Liver (tissue), 3 donors: Measurements from ENCODE around the gene PPP4R4.

Experiments used
- EGR1 ChIP-seq, 2 donors: IDR thresholded peaks; 2 replicates each; pipeline ENCODE4 v1.6.1; 2016 to 2018; ENCODE audit warnings: antibody characterized with exemption in 2 of 2, low read depth in 2 of 2
- HNF4A ChIP-seq, 2 donors: conservative IDR thresholded peaks; 2 replicates each; pipeline ENCODE4 v1.6.1; 2016; ENCODE audit warnings: antibody characterized with exemption in 2 of 2, mild to moderate bottlenecking in 2 of 2
- JUND ChIP-seq, 2 donors: IDR thresholded peaks; 2 replicates each; pipeline ENCODE4 v1.6.1; 2016; ENCODE audit warnings: antibody characterized with exemption in 2 of 2
- NR2F2 ChIP-seq: IDR thresholded peaks from 2 replicates; pipeline ENCODE4 v1.6.1; 2016; ENCODE audit warnings: antibody characterized with exemption
- RAD21 ChIP-seq, 2 donors: IDR thresholded peaks; 2 replicates each; pipeline ENCODE4 v1.6.1; 2016; ENCODE audit warnings: antibody characterized with exemption in 2 of 2, mild to moderate bottlenecking in 2 of 2
- TAF1 ChIP-seq: conservative IDR thresholded peaks from 2 replicates; pipeline ENCODE4 v1.6.1; 2016; ENCODE audit warnings: antibody characterized with exemption, mild to moderate bottlenecking
- YY1 ChIP-seq: IDR thresholded peaks from 2 replicates; pipeline ENCODE4 v1.6.1; 2016; ENCODE audit warnings: antibody characterized with exemption, mild to moderate bottlenecking
- TF ChIP-seq, protein P1 (sequence below): fragments of 150-350 bp; IDR thresholded peaks from 2 replicates; pipeline ENCODE4 v1.5.1; 2017; ENCODE audit warnings: improper control_type of control experiment, low read depth, low read length; ENCODE audit not compliant: missing input control
- TF ChIP-seq, protein P2 (sequence below): IDR thresholded peaks from 2 replicates; pipeline ENCODE4 v1.6.1; 2016; ENCODE audit warnings: antibody characterized with exemption
- TF ChIP-seq, protein P3 (sequence below): IDR thresholded peaks from 2 replicates; pipeline ENCODE4 v1.6.1; 2016; ENCODE audit warnings: antibody characterized with exemption, mild to moderate bottlenecking
- donor health status: healthy.
- donor health status: healthy.

DNA sequence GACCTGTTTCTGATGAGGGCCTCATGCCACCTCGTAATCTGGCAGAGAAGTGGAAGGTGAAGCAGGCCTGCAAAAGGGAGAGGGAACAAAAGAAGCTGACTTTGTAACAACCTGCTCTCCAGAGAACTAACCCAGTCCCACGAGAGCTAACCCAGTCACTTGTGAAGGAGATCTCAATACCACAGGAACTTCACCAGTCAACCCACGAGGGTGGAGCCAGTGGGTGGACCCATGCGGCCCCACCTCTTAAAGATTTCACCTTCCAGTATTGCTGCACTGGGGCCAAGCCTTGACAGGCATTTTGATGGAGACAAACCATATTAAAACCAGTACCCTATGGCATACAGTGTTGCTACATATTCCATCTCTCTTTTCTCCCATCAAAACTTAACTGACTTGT, 63.9 kb downstream of the PPP4R4 start:
- TF ChIP-seq, protein P1, sequence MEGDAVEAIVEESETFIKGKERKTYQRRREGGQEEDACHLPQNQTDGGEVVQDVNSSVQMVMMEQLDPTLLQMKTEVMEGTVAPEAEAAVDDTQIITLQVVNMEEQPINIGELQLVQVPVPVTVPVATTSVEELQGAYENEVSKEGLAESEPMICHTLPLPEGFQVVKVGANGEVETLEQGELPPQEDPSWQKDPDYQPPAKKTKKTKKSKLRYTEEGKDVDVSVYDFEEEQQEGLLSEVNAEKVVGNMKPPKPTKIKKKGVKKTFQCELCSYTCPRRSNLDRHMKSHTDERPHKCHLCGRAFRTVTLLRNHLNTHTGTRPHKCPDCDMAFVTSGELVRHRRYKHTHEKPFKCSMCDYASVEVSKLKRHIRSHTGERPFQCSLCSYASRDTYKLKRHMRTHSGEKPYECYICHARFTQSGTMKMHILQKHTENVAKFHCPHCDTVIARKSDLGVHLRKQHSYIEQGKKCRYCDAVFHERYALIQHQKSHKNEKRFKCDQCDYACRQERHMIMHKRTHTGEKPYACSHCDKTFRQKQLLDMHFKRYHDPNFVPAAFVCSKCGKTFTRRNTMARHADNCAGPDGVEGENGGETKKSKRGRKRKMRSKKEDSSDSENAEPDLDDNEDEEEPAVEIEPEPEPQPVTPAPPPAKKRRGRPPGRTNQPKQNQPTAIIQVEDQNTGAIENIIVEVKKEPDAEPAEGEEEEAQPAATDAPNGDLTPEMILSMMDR, result no peak
- TF ChIP-seq RAD21 (IDR thresholded peaks at IDR 0.05), result no peak
- TF ChIP-seq JUND (IDR thresholded peaks at IDR 0.05), result no peak
- TF ChIP-seq, protein P2, sequence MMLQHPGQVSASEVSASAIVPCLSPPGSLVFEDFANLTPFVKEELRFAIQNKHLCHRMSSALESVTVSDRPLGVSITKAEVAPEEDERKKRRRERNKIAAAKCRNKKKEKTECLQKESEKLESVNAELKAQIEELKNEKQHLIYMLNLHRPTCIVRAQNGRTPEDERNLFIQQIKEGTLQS, result no peak
- TF ChIP-seq HNF4A (conservative IDR thresholded peaks at IDR 0.05), result no peak
- no peak for TF ChIP-seq TAF1
- TF ChIP-seq, protein P3, sequence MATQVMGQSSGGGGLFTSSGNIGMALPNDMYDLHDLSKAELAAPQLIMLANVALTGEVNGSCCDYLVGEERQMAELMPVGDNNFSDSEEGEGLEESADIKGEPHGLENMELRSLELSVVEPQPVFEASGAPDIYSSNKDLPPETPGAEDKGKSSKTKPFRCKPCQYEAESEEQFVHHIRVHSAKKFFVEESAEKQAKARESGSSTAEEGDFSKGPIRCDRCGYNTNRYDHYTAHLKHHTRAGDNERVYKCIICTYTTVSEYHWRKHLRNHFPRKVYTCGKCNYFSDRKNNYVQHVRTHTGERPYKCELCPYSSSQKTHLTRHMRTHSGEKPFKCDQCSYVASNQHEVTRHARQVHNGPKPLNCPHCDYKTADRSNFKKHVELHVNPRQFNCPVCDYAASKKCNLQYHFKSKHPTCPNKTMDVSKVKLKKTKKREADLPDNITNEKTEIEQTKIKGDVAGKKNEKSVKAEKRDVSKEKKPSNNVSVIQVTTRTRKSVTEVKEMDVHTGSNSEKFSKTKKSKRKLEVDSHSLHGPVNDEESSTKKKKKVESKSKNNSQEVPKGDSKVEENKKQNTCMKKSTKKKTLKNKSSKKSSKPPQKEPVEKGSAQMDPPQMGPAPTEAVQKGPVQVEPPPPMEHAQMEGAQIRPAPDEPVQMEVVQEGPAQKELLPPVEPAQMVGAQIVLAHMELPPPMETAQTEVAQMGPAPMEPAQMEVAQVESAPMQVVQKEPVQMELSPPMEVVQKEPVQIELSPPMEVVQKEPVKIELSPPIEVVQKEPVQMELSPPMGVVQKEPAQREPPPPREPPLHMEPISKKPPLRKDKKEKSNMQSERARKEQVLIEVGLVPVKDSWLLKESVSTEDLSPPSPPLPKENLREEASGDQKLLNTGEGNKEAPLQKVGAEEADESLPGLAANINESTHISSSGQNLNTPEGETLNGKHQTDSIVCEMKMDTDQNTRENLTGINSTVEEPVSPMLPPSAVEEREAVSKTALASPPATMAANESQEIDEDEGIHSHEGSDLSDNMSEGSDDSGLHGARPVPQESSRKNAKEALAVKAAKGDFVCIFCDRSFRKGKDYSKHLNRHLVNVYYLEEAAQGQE, result no peak
- no peak for TF ChIP-seq YY1
- TF ChIP-seq NR2F2, result no peak
- TF ChIP-seq EGR1 (IDR thresholded peaks at IDR 0.05; ENCODE audit: low read depth in 2 of 2), result no peak
